LNCAP (cell line): ENCODE measurements around the gene CTBP1.

Source experiments
- CTCF ChIP-seq: fragments of 450-650 bp; IDR thresholded peaks from 2 replicates; pipeline ENCODE4 v1.5.1; 2017; ENCODE audit warnings: mild to moderate bottlenecking

Gene CTBP1

GRCh38 chr4:1210241-1210841, 38.6 kb downstream of the CTBP1 start:
- no peak for TF ChIP-seq CTCF

GRCh38 chr4:1209821-1210220, 39.1 kb downstream of the CTBP1 start:
- TF ChIP-seq CTCF, result no peak

GRCh38 chr4:1208970-1209704, 39.8 kb downstream of the CTBP1 start:
- no peak for TF ChIP-seq CTCF

GRCh38 chr4:1208266-1208961, 40.5 kb downstream of the CTBP1 start:
- TF ChIP-seq CTCF, result no peak

GRCh38 chr4:1207603-1208265, 41.2 kb downstream of the CTBP1 start:
- TF ChIP-seq CTCF, result no peak

GRCh38 chr4:1207157-1207470, 41.8 kb downstream of the CTBP1 start:
- no peak for TF ChIP-seq CTCF

GRCh38 chr4:1206299-1207156, 42.4 kb downstream of the CTBP1 start:
- no peak for TF ChIP-seq CTCF
